BLaER1 (cell line): ENCODE data around the gene DGAT2.

Experiments used
- H3K27ac ChIP-seq: shearing (Covaris generic); formaldehyde crosslinking; 2 replicates; pipeline ENCODE4 v1.8.1; 2022
- H3K27me3 ChIP-seq: shearing (Covaris generic); formaldehyde crosslinking; 2 replicates; pipeline ENCODE4 v1.8.1; 2022
- H3K36me3 ChIP-seq: shearing (Covaris generic); formaldehyde crosslinking; 2 replicates; pipeline ENCODE4 v1.8.1; 2022
- H3K4me1 ChIP-seq: shearing (Covaris generic); formaldehyde crosslinking; 2 replicates; pipeline ENCODE4 v1.8.1; 2022
- H3K4me2 ChIP-seq: shearing (Covaris generic); formaldehyde crosslinking; 2 replicates; pipeline ENCODE4 v1.8.1; 2022
- H3K4me3 ChIP-seq: shearing (Covaris generic); formaldehyde crosslinking; 2 replicates; pipeline ENCODE4 v1.8.1; 2022
- H3K9ac ChIP-seq: shearing (Covaris generic); formaldehyde crosslinking; 2 replicates; pipeline ENCODE4 v1.8.1; 2022
- H3K9me3 ChIP-seq: shearing (Covaris generic); formaldehyde crosslinking; 2 replicates; pipeline ENCODE4 v1.8.1; 2022
- H4K20me1 ChIP-seq: shearing (Covaris generic); formaldehyde crosslinking; 2 replicates; pipeline ENCODE4 v1.8.1; 2022
- Cebpa-rat ChIP-seq: shearing (Covaris generic); IDR thresholded peaks from 2 replicates; pipeline ENCODE4 v1.8.1; 2022

DGAT2 gene

GRCh38 chr11:75823415-75823814, 54.8 kb downstream of the DGAT2 start:
- Histone ChIP-seq H3K27ac (no peak overlapping the region; the same call in 1 of the 2 replicates), H3K36me3 (peaks cover 39% of the 10 kb centered on the region), H3K27me3 (no peaks in the 10 kb centered on the region), H3K9me3 (peaks cover 22% of the 10 kb centered on the region), H3K4me1 (peaks cover 43% of the 10 kb centered on the region), H3K4me3 (no peak overlapping the region), H3K4me2 (peak overlapping the region; percentile 58; the same call in 1 of the 2 replicates), H4K20me1 (peaks cover 7% of the 10 kb centered on the region), H3K9ac (no peak overlapping the region)
- no peak for TF ChIP-seq Cebpa-rat

DNA sequence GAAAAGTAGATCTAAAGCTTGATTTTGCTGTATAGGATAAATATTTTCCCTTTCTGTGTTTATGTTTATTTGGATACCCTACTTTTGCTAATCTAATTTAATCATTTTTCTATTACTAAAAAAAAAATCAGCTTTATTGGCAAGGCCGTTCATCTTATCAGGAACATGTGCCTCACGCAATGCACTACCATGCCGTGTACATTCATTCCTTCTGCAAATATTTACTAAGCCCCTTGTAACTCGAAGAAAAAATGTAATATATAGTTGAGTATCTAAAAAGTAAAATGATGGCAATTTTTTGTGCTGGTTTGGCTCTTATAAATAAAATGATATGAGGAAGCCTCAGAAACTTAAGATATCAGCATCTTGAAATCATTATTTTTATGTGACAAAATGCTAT, 55.4 kb downstream of the DGAT2 start:
- no peaks in the 10 kb centered on the region for H3K27me3 ChIP-seq
- peak overlapping the region; percentile 37; the same call in 1 of the 2 replicates for H3K27ac ChIP-seq
- peaks cover 22% of the 10 kb centered on the region for H3K9me3 ChIP-seq
- H3K4me3 ChIP-seq, result no peak overlapping the region
- H3K9ac ChIP-seq, result no peak overlapping the region
- H3K36me3 ChIP-seq, result peaks cover 39% of the 10 kb centered on the region
- H3K4me1 ChIP-seq, result peaks cover 43% of the 10 kb centered on the region
- H3K4me2 ChIP-seq, result peak overlapping the region; percentile 58
- peaks cover 8% of the 10 kb centered on the region for H4K20me1 ChIP-seq
- no peak for TF ChIP-seq Cebpa-rat

DNA sequence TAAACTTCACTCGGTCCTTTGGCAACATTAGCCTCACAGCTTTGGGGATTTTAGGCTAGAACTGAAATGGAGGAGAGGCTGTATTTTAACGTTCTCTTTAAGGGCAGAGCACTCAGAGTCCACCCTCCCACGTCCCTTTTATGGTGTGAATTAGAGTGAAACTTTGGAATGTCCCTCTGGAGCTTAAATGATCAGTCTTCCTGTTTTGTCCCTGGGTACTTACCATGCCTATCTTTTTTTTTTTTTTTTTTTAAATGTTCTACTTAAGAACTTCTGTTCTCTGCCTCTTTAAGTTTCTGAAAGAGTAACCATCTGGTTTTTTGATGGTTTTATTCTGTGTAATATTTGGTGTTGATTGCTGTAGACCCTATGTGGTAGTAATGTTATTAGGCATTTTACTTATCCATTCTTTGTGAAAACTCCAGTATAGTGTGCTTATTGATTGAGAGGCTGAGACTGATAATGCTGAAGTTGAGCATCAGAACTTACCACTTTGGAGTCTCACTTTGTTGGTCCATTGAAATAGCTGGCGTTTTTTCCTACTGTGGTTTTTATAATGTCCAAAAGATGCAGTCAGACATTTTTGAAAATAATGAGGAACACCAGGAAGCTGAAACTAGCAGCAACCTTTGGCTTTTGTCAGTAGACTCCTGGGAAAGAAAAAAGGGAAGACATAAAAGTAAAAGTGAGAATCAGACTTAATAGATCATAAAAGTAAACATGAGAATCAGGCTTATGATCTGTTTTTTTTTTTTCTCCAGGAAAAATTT, 58.1 kb downstream of the DGAT2 start:
- Histone ChIP-seq H4K20me1 (peaks cover 30% of the 10 kb centered on the region), H3K4me2 (peak overlapping the region; percentile 17; the same call in 1 of the 2 replicates), H3K4me3 (no peak overlapping the region)

DNA sequence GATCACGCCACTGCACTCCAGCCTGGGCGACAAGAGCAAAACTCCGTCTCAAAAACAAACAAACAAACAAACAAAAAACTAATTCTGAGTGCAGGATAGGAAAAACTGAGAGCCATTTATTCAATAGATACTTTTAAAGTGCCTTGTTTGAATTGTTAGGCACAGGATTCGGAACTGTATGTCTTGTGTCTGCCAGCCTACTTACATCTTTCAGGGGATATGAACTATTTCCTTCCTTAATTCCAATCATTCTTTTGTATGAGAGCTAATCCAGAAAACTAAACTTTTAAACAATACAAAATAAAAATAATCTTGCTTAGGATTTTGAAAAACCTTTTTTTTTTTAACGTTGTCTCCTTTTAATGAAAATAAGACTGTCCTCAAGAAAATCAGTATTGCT, 59.0 kb downstream of the DGAT2 start:
- H3K9me3 ChIP-seq, result peaks cover 15% of the 10 kb centered on the region
- H3K4me1 ChIP-seq, result peaks cover 43% of the 10 kb centered on the region
- no peak overlapping the region for H3K4me2 ChIP-seq
- no peak overlapping the region for H3K27ac ChIP-seq
- H3K36me3 ChIP-seq, result peaks cover 47% of the 10 kb centered on the region
- no peak overlapping the region for H3K4me3 ChIP-seq
- H4K20me1 ChIP-seq, result peaks cover 30% of the 10 kb centered on the region
- H3K9ac ChIP-seq, result no peak overlapping the region
- H3K27me3 ChIP-seq, result no peaks in the 10 kb centered on the region
- TF ChIP-seq Cebpa-rat, result no peak

More for the DNA sequence above, 58.1 kb downstream of the DGAT2 start:
- Histone ChIP-seq H3K9me3 (peaks cover 17% of the 10 kb centered on the region), H3K27ac (no peak overlapping the region; the same call in 1 of the 2 replicates), H3K9ac (no peak overlapping the region), H3K27me3 (no peaks in the 10 kb centered on the region), H3K4me1 (peaks cover 43% of the 10 kb centered on the region), H3K36me3 (peaks cover 47% of the 10 kb centered on the region)
- no peak for TF ChIP-seq Cebpa-rat

DNA sequence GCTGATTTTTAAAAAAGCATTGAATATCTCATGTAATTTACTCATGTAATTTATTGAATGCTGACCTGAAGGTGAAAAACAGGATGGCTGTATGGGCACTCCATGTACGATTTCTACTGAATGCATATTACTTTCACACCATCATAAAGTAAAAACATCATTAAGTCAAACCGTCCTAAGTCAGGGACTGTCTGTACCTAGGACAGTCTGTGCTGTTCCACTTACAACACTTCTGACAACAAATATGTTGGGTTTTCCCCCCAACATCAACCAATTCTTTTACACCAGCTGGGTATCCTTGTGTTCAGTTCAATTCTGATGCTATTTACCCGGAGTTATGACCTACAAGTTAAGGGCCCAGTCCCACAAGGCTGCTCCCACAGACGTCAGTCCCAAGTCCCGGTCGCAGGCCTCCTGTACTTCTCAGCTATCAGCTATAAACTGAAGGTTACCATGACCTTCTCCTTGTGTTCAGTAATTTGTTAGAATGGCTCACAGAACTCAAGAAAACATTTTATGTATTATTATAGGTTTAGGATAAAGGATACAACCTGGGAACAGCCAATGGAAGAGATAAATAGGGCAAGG, 63.4 kb downstream of the DGAT2 start:
- Histone ChIP-seq H3K4me2 (no peak overlapping the region), H3K36me3 (peaks cover 41% of the 10 kb centered on the region), H3K27me3 (no peaks in the 10 kb centered on the region), H3K9ac (no peak overlapping the region), H3K9me3 (peaks cover 23% of the 10 kb centered on the region), H4K20me1 (peaks cover 57% of the 10 kb centered on the region), H3K4me3 (no peak overlapping the region), H3K27ac (no peak overlapping the region), H3K4me1 (peaks cover 19% of the 10 kb centered on the region)
- TF ChIP-seq Cebpa-rat, result no peak

- Histone ChIP-seq H3K4me3 (no peak overlapping the region), H3K4me1 (peaks cover 15% of the 10 kb centered on the region; the same call in 1 of the 2 replicates)
- TF ChIP-seq Cebpa-rat, result no peak
These were observed 66.2 kb downstream of the DGAT2 start for GRCh38 chr11:75834728-75835127.

DNA sequence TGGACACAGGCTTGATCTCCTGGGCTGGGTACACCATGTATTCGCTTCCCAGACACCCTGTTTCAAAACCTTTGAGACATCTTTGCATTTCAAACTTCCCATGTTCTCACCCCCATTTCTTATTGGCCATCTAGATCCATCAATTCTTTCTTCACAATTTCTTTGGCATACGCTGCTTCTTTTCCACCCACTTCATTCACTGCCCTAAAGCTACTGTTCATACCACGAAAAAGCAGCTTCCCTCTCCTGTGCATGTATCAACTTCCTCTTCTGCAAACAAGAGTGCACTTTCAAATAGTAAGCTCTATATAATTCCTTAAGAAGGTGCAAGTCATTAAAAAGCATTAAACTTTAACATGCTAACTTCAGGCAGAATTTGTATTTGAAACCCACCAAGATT, 67.8 kb downstream of the DGAT2 start:
- peaks cover 22% of the 10 kb centered on the region for H3K9me3 ChIP-seq
- peaks cover 15% of the 10 kb centered on the region; the same call in 1 of the 2 replicates for H3K4me1 ChIP-seq
- H3K4me2 ChIP-seq, result no peak overlapping the region
- no peak overlapping the region for H3K4me3 ChIP-seq
- TF ChIP-seq Cebpa-rat, result no peak
- no peak overlapping the region for H3K27ac ChIP-seq
- no peak overlapping the region for H3K9ac ChIP-seq
- H4K20me1 ChIP-seq, result peaks cover 68% of the 10 kb centered on the region
- H3K27me3 ChIP-seq, result no peaks in the 10 kb centered on the region
- peaks cover 27% of the 10 kb centered on the region for H3K36me3 ChIP-seq

More at GRCh38 chr11:75834728-75835127, 66.2 kb downstream of the DGAT2 start:
- Histone ChIP-seq H3K36me3 (peaks cover 44% of the 10 kb centered on the region), H3K27me3 (no peaks in the 10 kb centered on the region), H3K4me2 (no peak overlapping the region), H3K9ac (no peak overlapping the region), H3K9me3 (peaks cover 23% of the 10 kb centered on the region), H3K27ac (no peak overlapping the region), H4K20me1 (peaks cover 65% of the 10 kb centered on the region)

- peaks cover 10% of the 10 kb centered on the region; the same call in 1 of the 2 replicates for H3K4me1 ChIP-seq
These were observed 71.3 kb downstream of the DGAT2 start for GRCh38 chr11:75839851-75840250.

DNA sequence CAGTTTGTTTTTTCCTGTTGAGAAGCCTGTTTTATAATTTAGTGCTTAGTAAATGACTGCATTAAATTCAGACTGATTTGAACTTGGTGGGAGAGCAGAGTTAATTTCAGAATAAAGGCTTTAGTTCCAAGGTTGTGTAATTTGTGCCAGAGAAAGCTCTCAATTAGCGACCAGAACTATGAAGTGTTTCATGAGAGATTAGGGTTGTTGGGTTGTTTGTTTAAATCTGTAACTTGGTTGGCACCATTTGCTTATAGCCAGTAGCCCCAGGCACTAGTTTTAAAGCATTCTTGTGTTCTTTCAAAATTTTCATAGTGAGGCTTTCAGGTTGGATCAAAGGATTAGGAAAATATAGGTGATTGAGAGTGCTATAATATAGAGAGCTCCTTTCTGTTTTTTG, 71.9 kb downstream of the DGAT2 start:
- Histone ChIP-seq H4K20me1 (peaks cover 69% of the 10 kb centered on the region), H3K4me3 (no peak overlapping the region), H3K36me3 (peaks cover 31% of the 10 kb centered on the region), H3K27me3 (no peaks in the 10 kb centered on the region), H3K9ac (no peak overlapping the region), H3K4me1 (0 out of 2 replicates have a peak, but pooled peaks cover 9% of the 10 kb centered on the region), H3K4me2 (no peak overlapping the region), H3K9me3 (peaks cover 16% of the 10 kb centered on the region), H3K27ac (no peak overlapping the region)
- TF ChIP-seq Cebpa-rat, result no peak

More at GRCh38 chr11:75839851-75840250, 71.3 kb downstream of the DGAT2 start:
- no peak overlapping the region for H3K4me3 ChIP-seq
- H3K27ac ChIP-seq, result no peak overlapping the region
- H3K9me3 ChIP-seq, result peaks cover 9% of the 10 kb centered on the region; the same call in 1 of the 2 replicates
- H3K4me2 ChIP-seq, result no peak overlapping the region
- H3K36me3 ChIP-seq, result peaks cover 24% of the 10 kb centered on the region
- peaks cover 73% of the 10 kb centered on the region for H4K20me1 ChIP-seq
- TF ChIP-seq Cebpa-rat, result no peak
- H3K9ac ChIP-seq, result no peak overlapping the region
- H3K27me3 ChIP-seq, result no peaks in the 10 kb centered on the region

DNA sequence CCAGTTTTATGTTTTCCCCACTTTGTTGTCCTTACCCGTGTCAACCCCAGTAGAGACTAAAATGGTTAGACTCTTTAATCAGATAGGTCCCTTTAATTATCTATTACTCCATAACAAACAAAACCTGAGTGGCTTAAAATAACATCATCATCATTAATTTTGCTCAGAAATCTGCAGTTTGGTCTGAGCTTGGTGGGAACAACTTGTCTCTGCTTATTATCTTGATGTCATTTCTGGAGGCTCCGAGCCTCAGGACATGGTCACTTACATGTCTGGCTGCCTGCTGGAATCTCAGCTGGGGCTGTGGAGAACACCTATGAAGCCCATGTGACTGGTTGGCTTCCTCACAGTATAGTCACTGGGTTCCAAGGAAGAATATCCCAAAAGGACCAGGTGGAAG, 73.2 kb downstream of the DGAT2 start:
- H3K4me2 ChIP-seq, result no peak overlapping the region
- H3K4me1 ChIP-seq, result 0 out of 2 replicates have a peak, but pooled peaks cover 2% of the 10 kb centered on the region
- H4K20me1 ChIP-seq, result peaks cover 65% of the 10 kb centered on the region
- H3K36me3 ChIP-seq, result peaks cover 33% of the 10 kb centered on the region
- H3K4me3 ChIP-seq, result no peak overlapping the region
- H3K27me3 ChIP-seq, result no peaks in the 10 kb centered on the region
- no peak overlapping the region for H3K27ac ChIP-seq
- peaks cover 16% of the 10 kb centered on the region for H3K9me3 ChIP-seq
- TF ChIP-seq Cebpa-rat, result no peak
- H3K9ac ChIP-seq, result no peak overlapping the region
